Prostate gland (tissue), 2 donors: ENCODE results near the gene NFYC. TPM values are rescaled to one million over a fixed set of nuclear protein-coding genes. Genes with fewer than 3 reads are reported as not detected.

ENCODE experiments used
- DNase-seq: peaks from one replicate; pipeline ENCODE4 v3.0.0-alpha.2; 2019; ENCODE audit warnings: low spot score
- H3K27ac ChIP-seq, 2 donors: fragments of 200-600 bp; sonication (generic); 2 replicates each; pipeline ENCODE4 v1.5.1; 2017 to 2019
- H3K27me3 ChIP-seq: fragments of 200-600 bp; sonication (generic); replicated peaks from 2 replicates; pipeline ENCODE4 v1.5.1; 2019; ENCODE audit not compliant: insufficient read depth
- H3K36me3 ChIP-seq, 2 donors: fragments of 200-600 bp; sonication (generic); 1 replicate in 1 of 2; 2 replicates in 1 of 2; pipeline versions ENCODE4 v1.5.1 to v1.8.1; 2017 to 2019
- H3K4me1 ChIP-seq: fragments of 200-600 bp; sonication (generic); replicated peaks from 2 replicates; pipeline ENCODE4 v1.5.1; 2019
- H3K4me3 ChIP-seq, 2 donors: fragments of 200-600 bp; sonication (generic); 2 replicates each; pipeline ENCODE4 v1.5.1; 2017 to 2019
- H3K9me3 ChIP-seq: fragments of 200-600 bp; sonication (generic); 2 replicates; pipeline ENCODE4 v1.5.1; 2017
- CTCF ChIP-seq, 4 experiments: fragments of 200-600 bp in 2 of 4; fragments of 450-650 bp in 2 of 4; sonication (generic) in 2 of 4; IDR thresholded peaks; 1 replicate in 3 of 4; 2 replicates in 1 of 4; pipeline ENCODE4 v1.5.1; 2016 to 2019; ENCODE audit warnings: antibody characterized with exemption in 4 of 4, mild to moderate bottlenecking in 2 of 4, moderate library complexity in 2 of 4
- POLR2A ChIP-seq: fragments of 450-650 bp; IDR thresholded peaks from one replicate; pipeline ENCODE4 v1.6.1; 2016; ENCODE audit warnings: antibody characterized with exemption, mild to moderate bottlenecking
- POLR2AphosphoS5 ChIP-seq: sonication (generic); formaldehyde crosslinking; IDR thresholded peaks from one replicate; pipeline ENCODE4 v1.6.1; 2017; ENCODE audit warnings: antibody characterized with exemption
- WGBS: methylation state at CpG from one replicate; pipeline ENCODE4 v1.1.5; 2018; 5-methylcytosine and 5-hydroxymethylcytosine counted together
- intact Hi-C: fragments of 100-400 bp; cut with DNase I; formaldehyde crosslinking; loops from one replicate; pipeline ENCODE4 v1.14.2; 2022
- total RNA-seq, 2 donors: library from RNA; depleted of rRNA; stranded (reverse); fragments of >200 nt; gene quantifications; one replicate each; pipeline ENCODE4 v1.1.0, GENCODE V29; 2016

NFYC gene
- total RNA-seq, 2 donors from 2014 or later, result 54.9 to 93.8 TPM

DNA sequence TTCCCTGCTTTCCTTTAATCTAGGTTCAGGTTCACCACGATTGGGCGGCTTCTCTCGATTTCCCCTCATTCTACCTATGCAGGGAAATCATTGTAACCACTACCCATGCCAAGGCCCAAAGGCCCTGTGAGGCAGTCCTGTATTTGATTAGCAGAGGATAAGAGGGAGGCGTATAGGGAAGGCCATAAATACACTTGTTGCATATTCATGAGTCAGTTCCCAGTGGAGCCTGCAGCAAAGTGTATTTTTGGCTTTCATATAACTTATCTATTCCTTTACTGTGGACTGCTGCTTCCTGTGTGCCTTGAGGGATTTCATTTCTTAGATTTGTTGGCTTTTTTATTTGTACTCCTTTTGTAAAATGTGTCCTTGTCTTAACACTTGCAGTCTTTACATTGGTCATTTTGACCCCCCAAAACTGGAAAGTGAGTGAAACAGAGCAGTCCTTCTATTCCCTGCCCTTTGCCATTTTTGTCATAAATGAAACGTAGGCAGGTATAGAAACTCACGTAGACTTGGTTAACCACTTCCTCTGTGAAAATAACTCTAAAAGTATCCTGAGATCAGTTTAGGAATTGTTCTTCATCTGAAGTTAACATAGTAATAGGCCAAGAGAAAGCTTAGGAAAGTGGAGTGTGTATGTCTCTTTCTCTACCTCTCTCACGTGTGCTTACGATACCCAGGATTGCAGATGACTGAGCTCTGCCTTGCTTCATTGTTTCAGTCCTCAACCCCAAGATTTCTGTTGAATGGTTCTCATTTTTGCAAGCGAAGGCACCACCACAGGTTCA lies 72.4 kb downstream of the NFYC start:
- TF ChIP-seq POLR2A, result no peak
- no peak for TF ChIP-seq CTCF (IDR thresholded peaks at IDR 0.05)
- no peak for TF ChIP-seq POLR2AphosphoS5
- no peaks in the 10 kb centered on the region for H3K27me3 ChIP-seq
- H3K9me3 ChIP-seq, result no peaks in the 10 kb centered on the region
- H3K36me3 ChIP-seq, result peaks cover 7 to 14% of the 10 kb centered on the region in 2 donors
- H3K4me3 ChIP-seq, result no peak overlapping the region
- 80% methylated on average over 9 of the region's 9 CpGs for WGBS
- no peak for DNase-seq
- H3K4me1 ChIP-seq, result no peaks in the 10 kb centered on the region
- H3K27ac ChIP-seq, result no peak overlapping the region
- intact Hi-C loops, result no loop called here

- Histone ChIP-seq H3K36me3 (peaks cover 11 to 16% of the 10 kb centered on the region in 2 donors), H3K9me3 (no peaks in the 10 kb centered on the region), H3K4me3 (no peak overlapping the region), H3K27me3 (no peaks in the 10 kb centered on the region), H3K4me1 (no peaks in the 10 kb centered on the region), H3K27ac (no peak overlapping the region)
- DNase-seq, result no peak
- 54% methylated on average over 2 of the region's 2 CpGs for WGBS
- TF ChIP-seq POLR2AphosphoS5, result no peak
- no peak for TF ChIP-seq POLR2A
- TF ChIP-seq CTCF (IDR thresholded peaks at IDR 0.05), result no peak
- intact Hi-C loops, result no loop called here
Measured at GRCh38 chr1:40764981-40765380, 73.5 kb downstream of the NFYC start.

DNA sequence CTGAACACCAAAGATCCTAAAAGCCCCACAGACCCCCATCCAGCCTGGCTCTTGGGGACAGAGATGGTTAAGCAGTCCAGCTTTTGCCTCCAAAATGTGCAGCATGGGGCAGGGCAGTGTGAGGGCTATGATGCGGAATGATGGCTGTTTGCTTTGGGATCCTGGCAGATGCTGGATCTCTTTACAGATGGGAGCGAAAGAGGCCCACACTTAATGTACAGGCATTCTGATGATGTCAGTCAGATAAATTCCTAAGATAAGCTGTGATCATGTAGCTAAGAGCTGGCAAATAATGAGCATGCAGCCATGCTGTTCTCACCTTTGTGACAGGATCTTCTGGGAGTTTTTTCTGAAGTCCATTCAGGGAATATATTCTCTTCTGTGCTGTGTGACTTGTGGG lies 74.5 kb downstream of the NFYC start:
- TF ChIP-seq POLR2A (no peak), POLR2AphosphoS5 (no peak), CTCF (IDR thresholded peaks at IDR 0.05) (no peak)
- no peak for DNase-seq
- Histone ChIP-seq H3K27me3 (no peaks in the 10 kb centered on the region), H3K4me1 (no peaks in the 10 kb centered on the region), H3K9me3 (no peaks in the 10 kb centered on the region), H3K36me3 (peaks cover 14 to 23% of the 10 kb centered on the region in 2 donors), H3K27ac (no peak overlapping the region), H3K4me3 (no peak overlapping the region)
- 96% methylated on average over 2 of the region's 2 CpGs for WGBS
- intact Hi-C loops, result no loop called here

DNA sequence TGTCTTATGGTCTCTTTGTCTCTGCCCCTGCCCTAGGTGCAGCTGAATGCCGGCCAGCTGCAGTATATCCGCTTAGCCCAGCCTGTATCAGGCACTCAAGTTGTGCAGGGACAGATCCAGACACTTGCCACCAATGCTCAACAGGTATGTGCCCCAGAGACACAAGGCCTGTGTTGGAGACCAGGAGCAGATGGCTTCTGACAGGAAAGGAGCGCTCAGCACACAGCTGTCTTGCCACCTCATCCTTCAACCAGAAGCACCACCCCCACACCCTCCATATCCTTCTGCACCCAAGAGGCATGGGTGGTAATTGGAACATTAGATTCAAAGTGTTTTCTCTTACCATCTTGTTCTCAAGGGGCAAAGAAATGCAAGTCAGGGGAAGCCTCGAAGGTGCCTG lies 75.1 kb downstream of the NFYC start:
- WGBS, result 96% methylated on average over 4 of the region's 4 CpGs
- TF ChIP-seq POLR2AphosphoS5 (no peak), CTCF (IDR thresholded peaks at IDR 0.05) (no peak), POLR2A (no peak)

More for the DNA sequence above, 75.1 kb downstream of the NFYC start:
- no peaks in the 10 kb centered on the region for H3K27me3 ChIP-seq
- H3K4me1 ChIP-seq, result no peaks in the 10 kb centered on the region
- no peak overlapping the region for H3K27ac ChIP-seq
- H3K9me3 ChIP-seq, result no peaks in the 10 kb centered on the region
- no peak overlapping the region for H3K4me3 ChIP-seq
- no peak for DNase-seq
- H3K36me3 ChIP-seq, result peaks cover 14 to 23% of the 10 kb centered on the region in 2 donors
- intact Hi-C loops, result no loop called here
